GM21786 (cell line): ENCODE data around the gene PRSS50.

Experiments
- ATAC-seq: cut with Tn5 transposase; IDR thresholded peaks from one replicate; pipeline ENCODE4 v1.9.1; 2021; ENCODE audit not compliant: unreplicated experiment

PRSS50 gene

GRCh38 chr3:46725621-46726314, 8.1 kb upstream of the PRSS50 start:
- ATAC-seq, result no peak

DNA sequence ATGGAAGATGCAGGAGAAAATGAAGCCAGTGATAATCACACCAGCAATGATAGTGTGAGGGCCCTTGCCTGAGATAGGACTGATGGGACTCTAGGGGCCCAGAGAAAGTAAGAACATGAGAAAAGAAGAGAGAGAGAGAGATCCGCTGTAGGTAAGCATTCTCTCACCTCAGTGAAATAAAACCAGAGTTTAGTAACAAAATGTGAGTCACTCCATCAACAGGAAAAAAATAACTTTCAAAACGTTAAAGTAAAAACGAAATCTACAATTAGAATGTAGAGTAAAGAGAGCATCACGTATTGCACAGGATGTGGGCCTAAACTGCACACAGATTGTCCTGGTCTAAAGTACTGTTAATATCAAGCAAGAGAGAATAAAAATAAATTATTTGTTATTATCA, 6.8 kb upstream of the PRSS50 start:
- ATAC-seq, result no peak

DNA sequence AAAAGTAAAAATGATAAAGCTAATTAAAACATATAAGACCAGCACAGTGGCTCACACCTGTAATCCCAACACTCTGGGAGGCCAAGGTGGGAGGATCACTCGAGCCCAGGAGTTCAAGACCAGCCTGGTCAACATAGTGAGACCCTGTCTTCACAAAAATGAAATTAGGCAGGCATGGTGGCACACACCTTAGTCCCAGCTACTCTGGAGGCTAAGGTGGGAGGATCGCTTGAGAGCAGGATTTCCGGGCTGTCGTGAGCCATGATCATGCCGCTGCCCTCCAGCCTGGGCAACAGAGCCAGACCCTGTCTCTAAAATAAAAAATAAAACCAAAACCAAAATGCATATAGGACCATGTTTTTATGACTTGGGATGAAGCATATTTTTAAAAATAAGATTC, 4.8 kb upstream of the PRSS50 start:
- ATAC-seq, result no peak

- no peak for ATAC-seq
Measured at GRCh38 chr3:46721009-46721408, 3.3 kb upstream of the PRSS50 start.

DNA sequence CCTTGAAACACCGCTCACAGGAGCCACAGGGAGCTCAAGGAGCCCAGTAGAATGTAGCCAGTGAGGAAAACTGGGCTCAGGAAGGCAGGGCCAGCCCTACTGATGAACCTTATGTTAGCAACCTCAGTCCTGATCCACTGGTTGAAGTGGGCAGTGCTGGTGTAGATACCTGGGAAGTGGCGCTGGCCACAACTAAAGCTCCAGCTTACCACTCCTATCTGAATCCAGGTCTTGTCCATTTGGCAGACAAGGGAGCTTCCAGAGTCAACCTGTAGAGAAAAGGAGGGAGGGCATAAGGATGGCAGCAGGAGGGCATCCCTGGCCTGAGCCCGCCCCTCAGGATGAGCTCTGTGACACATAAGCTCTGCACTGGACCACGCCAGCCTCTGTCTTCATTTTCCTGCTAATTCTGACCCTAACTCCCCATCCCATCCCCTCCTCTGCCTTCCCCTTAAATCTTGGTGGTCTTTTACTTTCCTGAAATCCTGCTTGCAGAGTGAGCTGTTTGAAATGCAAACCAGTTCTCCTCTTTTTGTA, 2.1 kb upstream of the PRSS50 start:
- no peak for ATAC-seq

- no peak for ATAC-seq
Measured at GRCh38 chr3:46719044-46719565, 1.4 kb upstream of the PRSS50 start.

GRCh38 chr3:46716461-46717441, 918 bp downstream of the PRSS50 start:
- no peak for ATAC-seq

- ATAC-seq, result no peak
Measured at GRCh38 chr3:46715507-46716175, 2.0 kb downstream of the PRSS50 start.

DNA sequence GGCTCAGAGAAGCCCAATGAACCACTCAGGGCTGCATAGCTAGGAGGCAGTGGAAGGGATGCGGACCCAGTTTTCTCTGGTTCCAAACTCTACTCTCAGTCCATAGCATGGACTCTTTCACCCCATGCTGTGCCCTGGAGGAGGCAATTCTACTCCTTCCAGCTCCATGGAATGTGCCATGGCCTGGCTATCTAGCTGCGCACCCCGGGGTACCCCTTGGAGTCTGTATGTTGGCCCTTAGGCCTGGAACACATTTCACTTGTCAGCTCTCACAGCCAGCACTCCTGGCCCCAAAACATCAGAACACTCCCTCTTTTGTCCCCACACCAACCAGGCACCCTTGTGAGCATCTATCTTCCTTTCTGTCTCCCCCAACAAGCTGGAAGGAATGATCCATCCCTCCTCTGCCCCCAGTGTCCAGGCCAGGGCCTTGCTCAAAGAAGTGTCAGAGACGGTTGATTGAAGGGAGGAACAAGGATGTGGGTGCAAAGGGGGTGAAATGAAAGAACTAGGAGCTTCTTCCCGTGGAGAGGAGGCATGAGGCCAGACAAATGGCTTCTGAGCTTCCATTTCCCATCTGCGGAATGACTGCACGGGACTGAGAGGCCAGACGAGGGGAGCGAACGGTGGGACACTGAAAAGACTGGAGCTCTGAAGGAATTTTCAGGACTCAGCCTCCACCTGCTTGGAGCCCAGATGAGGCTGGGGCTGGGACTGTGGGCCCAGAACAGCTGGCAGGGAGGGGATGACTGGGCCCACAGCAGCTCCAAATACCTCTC, 2.8 kb downstream of the PRSS50 start:
- no peak for ATAC-seq

- peak; percentile 63 for ATAC-seq
Measured at GRCh38 chr3:46713898-46714552, 3.6 kb downstream of the PRSS50 start.

GRCh38 chr3:46713050-46713897, 4.4 kb downstream of the PRSS50 start:
- ATAC-seq, result no peak

DNA sequence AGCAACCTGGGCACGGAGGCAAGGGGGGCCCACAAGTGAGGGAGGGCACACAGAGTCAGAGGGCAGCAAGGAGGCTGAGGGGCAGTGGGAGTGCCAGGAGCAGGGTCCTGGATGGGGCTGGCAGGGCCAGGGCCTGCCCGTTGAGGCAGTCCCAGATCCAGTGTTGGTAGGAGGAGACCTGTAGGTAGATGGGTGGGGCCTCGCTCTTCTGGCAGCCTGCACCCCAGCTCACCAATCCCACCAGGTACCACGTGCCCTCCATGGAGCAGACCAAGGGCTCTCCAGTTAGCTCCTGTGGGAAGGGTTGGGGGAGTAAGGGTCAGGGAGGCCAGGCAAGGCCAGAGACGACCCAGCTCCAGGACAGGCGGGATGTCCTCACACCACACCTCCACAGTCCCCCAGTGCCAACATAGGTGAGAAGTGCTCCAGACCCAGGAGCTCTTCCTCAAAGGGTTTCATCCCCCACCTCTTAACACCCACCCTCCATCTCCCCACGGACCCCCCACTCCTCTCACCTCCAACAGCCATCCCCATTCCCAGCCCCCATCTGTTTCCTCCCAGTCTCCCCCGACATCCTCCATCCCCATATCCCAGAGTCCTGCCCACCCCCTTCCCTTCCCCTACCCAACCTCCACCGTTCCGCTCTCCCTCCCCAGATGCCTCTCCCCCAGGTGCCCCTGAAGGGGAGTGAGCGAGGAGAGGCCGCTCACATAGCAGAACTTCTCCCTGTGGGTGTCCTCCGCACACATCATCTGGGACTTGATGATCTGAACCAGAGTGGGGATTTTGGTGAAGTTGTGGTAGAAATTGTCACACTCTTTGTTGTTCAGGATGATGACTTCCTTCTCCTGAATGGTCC, 5.2 kb downstream of the PRSS50 start:
- ATAC-seq, result no peak

DNA sequence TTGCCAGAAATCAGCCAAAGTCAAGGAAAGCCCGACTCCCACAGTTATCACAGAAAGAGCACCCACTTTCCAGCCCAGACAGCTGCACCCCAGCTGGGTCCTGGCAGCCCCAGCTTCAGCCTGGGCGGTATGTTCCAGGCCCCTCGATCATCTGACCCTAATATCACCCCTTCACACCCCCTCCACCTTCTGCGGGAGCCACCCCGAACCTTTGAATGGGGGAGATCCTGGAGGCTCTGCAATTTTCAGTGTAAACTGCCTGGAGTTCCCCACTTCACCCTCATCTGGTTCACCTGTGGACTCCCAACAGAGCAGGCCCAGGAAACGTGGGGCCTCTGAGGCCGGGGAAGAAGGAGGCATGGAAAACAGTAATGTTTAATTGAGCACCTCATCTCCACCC, 5.9 kb downstream of the PRSS50 start:
- ATAC-seq, result no peak

- ATAC-seq, result no peak
Measured at GRCh38 chr3:46711305-46711704, 6.4 kb downstream of the PRSS50 start.

GRCh38 chr3:46710671-46711295, 6.9 kb downstream of the PRSS50 start:
- no peak for ATAC-seq

GRCh38 chr3:46710229-46710628, 7.4 kb downstream of the PRSS50 start:
- no peak for ATAC-seq

GRCh38 chr3:46709721-46710120, 7.9 kb downstream of the PRSS50 start:
- no peak for ATAC-seq
